ENCODE results near the gene CDC42EP2. TPM values are rescaled to one million over a fixed set of nuclear protein-coding genes. Genes with fewer than 3 reads are reported as not detected.
A peak's percentile ranks its signal among the peaks of the same experiment; 100 is the strongest.

Gene CDC42EP2
- total RNA-seq, 1 donor from 2014 or later: 20.6 TPM

GRCh38 chr11:65298655-65299179, 15.9 kb upstream of the CDC42EP2 start:
- intact Hi-C loops (cut with DNase I): no loop called here
- Histone ChIP-seq H3K4me1 (peaks cover 6 to 18% of the 10 kb centered on the region in 2 donors), H3K4me3 (no peak overlapping the region), H3K36me3 (peaks cover 12 to 19% of the 10 kb centered on the region in 2 donors), H3K27ac (peak overlapping the region; percentile 71 to 82), H3K9me3 (no peaks in the 10 kb centered on the region), H3K27me3 (no peaks in the 10 kb centered on the region)
- peak in 1 of 2 donors; percentile 79 for DNase-seq (ENCODE audit: low spot score in 2 of 2)
- no peak for TF ChIP-seq CTCF (IDR thresholded peaks at IDR 0.05)

- no peak for DNase-seq (ENCODE audit: low spot score in 2 of 2)
- no peak overlapping the region for H3K4me3 ChIP-seq
- H3K4me1 ChIP-seq: peaks cover 6 to 18% of the 10 kb centered on the region in 2 donors
- TF ChIP-seq CTCF (IDR thresholded peaks at IDR 0.05): no peak
- H3K27ac ChIP-seq: no peak overlapping the region
- no peaks in the 10 kb centered on the region for H3K9me3 ChIP-seq
- no peaks in the 10 kb centered on the region for H3K27me3 ChIP-seq
- intact Hi-C loops (cut with DNase I): no loop called here
- peaks cover 0 to 2% of the 10 kb centered on the region in 2 donors for H3K36me3 ChIP-seq
These were observed 13.9 kb upstream of the CDC42EP2 start for GRCh38 chr11:65300621-65301275.

- Histone ChIP-seq H3K36me3 (no peaks in the 10 kb centered on the region), H3K4me1 (peaks cover 6 to 23% of the 10 kb centered on the region in 2 donors), H3K4me3 (no peak overlapping the region), H3K27ac (no peak overlapping the region), H3K9me3 (no peaks in the 10 kb centered on the region), H3K27me3 (no peaks in the 10 kb centered on the region)
- intact Hi-C loops (cut with DNase I): no loop called here
- TF ChIP-seq CTCF (IDR thresholded peaks at IDR 0.05): no peak
- DNase-seq (ENCODE audit: low spot score in 2 of 2): no peak
These were observed 13.0 kb upstream of the CDC42EP2 start for GRCh38 chr11:65301491-65302329.

- intact Hi-C loops (cut with DNase I): no loop called here
- no peak overlapping the region for H3K27ac ChIP-seq
- no peaks in the 10 kb centered on the region for H3K9me3 ChIP-seq
- H3K27me3 ChIP-seq: no peaks in the 10 kb centered on the region
- TF ChIP-seq CTCF (IDR thresholded peaks at IDR 0.05): no peak
- H3K4me3 ChIP-seq: no peak overlapping the region
- H3K4me1 ChIP-seq: peaks cover 2 to 12% of the 10 kb centered on the region in 2 donors
- H3K36me3 ChIP-seq: no peaks in the 10 kb centered on the region
- no peak for DNase-seq (ENCODE audit: low spot score in 2 of 2)
These were observed 11.1 kb upstream of the CDC42EP2 start for GRCh38 chr11:65303555-65303954.

- H3K4me1 ChIP-seq: peaks cover 0 to 7% of the 10 kb centered on the region in 2 donors
- no peak for DNase-seq (ENCODE audit: low spot score in 2 of 2)
- H3K27me3 ChIP-seq: no peaks in the 10 kb centered on the region
- intact Hi-C loops (cut with DNase I): no loop called here
- no peak overlapping the region for H3K4me3 ChIP-seq
- H3K27ac ChIP-seq: no peak overlapping the region
- H3K36me3 ChIP-seq: no peaks in the 10 kb centered on the region
- no peak for TF ChIP-seq CTCF (IDR thresholded peaks at IDR 0.05)
- no peaks in the 10 kb centered on the region for H3K9me3 ChIP-seq
These were observed 10.6 kb upstream of the CDC42EP2 start for GRCh38 chr11:65304110-65304509.
